ENCODE measurements around the gene DNAH8.

DNA sequence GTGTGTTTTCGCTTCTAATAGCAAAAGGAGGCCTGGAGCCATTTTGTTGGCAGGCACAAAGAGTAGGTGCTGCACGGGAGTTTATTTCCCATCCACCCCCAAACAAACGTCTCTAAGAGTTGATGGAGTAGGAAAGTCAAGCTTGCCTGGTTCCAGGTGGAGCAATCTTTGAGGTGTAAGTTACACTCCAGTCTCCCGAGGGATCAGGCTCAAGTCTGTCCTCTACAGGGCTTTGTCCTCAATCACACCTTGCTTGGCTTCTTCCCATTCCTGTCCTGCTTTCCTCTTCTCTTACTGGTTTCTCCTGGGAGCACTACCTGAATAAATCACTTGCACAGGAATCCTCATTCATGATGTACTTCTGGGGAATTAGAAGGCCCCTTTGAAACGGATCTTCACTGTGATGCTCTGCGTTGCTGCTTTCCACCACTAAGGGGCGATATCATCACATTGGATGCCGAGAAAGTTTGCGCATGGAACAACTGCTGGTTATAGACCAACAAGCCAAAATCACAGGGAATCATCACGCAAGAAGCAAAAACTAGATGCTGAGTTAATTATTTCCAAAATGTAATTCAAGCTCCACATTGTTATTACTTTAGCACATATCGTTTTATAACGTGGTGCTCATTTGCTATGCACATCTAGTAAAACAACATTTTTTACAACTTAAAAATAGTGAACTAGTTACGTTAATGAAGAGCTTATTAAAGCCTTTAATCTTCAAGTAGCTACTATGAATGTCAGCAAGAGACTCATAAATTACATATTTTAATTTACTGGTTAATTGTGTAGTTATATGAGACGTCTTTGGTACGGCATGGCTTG lies 156.8 kb downstream of the DNAH8 start:
- TF ChIP-seq, protein P1, sequence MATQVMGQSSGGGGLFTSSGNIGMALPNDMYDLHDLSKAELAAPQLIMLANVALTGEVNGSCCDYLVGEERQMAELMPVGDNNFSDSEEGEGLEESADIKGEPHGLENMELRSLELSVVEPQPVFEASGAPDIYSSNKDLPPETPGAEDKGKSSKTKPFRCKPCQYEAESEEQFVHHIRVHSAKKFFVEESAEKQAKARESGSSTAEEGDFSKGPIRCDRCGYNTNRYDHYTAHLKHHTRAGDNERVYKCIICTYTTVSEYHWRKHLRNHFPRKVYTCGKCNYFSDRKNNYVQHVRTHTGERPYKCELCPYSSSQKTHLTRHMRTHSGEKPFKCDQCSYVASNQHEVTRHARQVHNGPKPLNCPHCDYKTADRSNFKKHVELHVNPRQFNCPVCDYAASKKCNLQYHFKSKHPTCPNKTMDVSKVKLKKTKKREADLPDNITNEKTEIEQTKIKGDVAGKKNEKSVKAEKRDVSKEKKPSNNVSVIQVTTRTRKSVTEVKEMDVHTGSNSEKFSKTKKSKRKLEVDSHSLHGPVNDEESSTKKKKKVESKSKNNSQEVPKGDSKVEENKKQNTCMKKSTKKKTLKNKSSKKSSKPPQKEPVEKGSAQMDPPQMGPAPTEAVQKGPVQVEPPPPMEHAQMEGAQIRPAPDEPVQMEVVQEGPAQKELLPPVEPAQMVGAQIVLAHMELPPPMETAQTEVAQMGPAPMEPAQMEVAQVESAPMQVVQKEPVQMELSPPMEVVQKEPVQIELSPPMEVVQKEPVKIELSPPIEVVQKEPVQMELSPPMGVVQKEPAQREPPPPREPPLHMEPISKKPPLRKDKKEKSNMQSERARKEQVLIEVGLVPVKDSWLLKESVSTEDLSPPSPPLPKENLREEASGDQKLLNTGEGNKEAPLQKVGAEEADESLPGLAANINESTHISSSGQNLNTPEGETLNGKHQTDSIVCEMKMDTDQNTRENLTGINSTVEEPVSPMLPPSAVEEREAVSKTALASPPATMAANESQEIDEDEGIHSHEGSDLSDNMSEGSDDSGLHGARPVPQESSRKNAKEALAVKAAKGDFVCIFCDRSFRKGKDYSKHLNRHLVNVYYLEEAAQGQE (IDR thresholded peaks at IDR 0.05; ENCODE audit: insufficient read depth in 1 of 2, low read depth in 2 of 2, low read length in 1 of 2): no peak
- TF ChIP-seq, protein P2, sequence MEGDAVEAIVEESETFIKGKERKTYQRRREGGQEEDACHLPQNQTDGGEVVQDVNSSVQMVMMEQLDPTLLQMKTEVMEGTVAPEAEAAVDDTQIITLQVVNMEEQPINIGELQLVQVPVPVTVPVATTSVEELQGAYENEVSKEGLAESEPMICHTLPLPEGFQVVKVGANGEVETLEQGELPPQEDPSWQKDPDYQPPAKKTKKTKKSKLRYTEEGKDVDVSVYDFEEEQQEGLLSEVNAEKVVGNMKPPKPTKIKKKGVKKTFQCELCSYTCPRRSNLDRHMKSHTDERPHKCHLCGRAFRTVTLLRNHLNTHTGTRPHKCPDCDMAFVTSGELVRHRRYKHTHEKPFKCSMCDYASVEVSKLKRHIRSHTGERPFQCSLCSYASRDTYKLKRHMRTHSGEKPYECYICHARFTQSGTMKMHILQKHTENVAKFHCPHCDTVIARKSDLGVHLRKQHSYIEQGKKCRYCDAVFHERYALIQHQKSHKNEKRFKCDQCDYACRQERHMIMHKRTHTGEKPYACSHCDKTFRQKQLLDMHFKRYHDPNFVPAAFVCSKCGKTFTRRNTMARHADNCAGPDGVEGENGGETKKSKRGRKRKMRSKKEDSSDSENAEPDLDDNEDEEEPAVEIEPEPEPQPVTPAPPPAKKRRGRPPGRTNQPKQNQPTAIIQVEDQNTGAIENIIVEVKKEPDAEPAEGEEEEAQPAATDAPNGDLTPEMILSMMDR (IDR thresholded peaks at IDR 0.05): peak; percentile 95
- TF ChIP-seq POLR2AphosphoS5 (IDR thresholded peaks at IDR 0.05; ENCODE audit: low read depth, low read length): no peak
- TF ChIP-seq TCF7L2 (IDR thresholded peaks at IDR 0.05; ENCODE audit: low read depth, low read length): no peak
- no peak for TF ChIP-seq SIN3A (IDR thresholded peaks at IDR 0.05; ENCODE audit: borderline replicate concordance, insufficient read depth, low read depth, low read length)

Measured in Panc1 (cell line).